Pericardium fibroblast (primary cell): ENCODE measurements around the gene FTSJ1. TPM values are rescaled to one million over a fixed set of nuclear protein-coding genes. Genes with fewer than 3 reads are reported as not detected.

Experiments used
- total RNA-seq: library from RNA; depleted of rRNA; stranded (reverse); fragments of >200 nt; gene quantifications from 2 replicates; pipeline ENCODE4 v1.2.3, GENCODE V29; 2015

The FTSJ1 gene, protein sequence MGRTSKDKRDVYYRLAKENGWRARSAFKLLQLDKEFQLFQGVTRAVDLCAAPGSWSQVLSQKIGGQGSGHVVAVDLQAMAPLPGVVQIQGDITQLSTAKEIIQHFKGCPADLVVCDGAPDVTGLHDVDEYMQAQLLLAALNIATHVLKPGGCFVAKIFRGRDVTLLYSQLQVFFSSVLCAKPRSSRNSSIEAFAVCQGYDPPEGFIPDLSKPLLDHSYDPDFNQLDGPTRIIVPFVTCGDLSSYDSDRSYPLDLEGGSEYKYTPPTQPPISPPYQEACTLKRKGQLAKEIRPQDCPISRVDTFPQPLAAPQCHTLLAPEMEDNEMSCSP
- total RNA-seq, result 36.3 and 56.7 TPM in 2 replicates

DNA sequence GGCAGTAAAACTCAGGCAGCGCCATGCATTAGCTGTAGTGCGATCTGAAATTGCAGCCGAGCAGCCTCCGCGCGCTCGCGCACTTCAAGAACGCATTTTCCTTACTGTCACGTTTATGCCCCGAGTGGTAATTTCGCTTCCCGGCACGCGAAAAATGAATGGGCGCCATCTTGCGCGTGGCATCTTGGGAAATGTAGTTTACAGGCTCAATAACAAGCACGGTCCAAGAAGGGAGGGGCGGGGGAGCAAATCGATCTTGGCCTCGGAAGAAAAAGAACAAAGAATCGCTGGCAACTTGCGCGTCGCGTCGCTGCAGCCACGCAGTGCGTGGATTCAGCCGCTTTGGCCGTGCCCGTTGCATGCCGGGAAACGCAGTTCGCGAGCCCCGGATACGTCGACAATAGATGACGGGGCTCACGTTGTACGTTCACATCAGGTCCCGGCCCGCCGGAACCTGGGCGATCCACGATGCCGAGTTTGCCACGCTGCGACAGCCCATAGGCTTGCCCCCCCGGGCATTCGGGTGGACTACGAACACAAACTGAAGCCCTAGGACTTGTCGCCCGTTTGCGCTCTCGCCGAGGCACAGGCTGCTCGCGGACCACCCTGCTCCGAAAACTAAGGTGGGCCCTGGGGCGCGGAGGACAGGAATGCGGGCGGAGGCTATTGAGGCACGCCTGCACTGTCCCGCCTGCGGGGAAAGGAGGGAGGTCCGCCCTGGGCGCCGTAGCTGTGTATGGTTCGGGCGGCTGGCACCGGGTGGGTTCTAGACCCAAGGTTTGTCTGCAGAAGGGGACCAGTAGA lies at the start of gene FTSJ1:
Gene FTSJ1 (plus strand): TSS at position 426 of the 804 bp plus-strand sequence. CDS start 1,849 bp downstream, outside the sequence.

DNA sequence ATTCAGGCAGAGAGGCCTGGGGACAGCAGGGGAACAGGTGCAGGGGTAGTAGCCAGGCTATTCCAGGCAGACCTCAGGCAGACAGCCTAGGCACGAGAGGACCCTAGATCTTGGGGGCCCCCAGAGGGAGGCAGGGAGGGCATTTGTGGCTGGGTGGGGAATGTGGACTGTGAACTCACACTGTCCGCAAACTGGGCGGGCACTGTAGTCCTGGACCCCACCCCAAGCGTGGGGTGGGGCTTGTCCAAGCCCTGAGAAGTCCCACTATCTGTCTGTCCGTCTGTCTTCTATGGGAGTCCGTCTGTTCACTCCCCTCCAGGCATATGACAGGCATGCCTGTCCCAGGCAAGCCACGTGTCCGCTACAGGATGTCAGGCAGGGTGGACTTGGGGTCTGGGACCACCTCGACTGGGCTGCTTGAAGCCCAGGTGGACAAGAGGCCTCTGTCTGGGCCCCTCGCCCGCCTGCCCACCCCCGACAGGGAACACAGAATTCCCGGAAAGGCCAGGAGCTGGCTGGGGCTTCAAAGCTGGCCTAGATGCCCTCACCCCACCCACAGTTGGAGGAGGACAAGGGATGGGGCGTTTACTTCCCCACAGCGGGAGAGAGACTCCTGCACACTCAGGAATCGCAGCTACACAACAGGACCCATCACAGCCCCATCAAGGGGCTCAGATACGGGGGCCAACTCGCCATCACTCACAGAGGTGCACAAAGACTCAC lies 5.7 kb upstream of the FTSJ1 start, which contains the start of gene SLC38A5:
Gene SLC38A5 (minus strand): TSS at position 151 of the 723 bp plus-strand sequence. CDS start 2,336 bp downstream, outside the sequence.

DNA sequence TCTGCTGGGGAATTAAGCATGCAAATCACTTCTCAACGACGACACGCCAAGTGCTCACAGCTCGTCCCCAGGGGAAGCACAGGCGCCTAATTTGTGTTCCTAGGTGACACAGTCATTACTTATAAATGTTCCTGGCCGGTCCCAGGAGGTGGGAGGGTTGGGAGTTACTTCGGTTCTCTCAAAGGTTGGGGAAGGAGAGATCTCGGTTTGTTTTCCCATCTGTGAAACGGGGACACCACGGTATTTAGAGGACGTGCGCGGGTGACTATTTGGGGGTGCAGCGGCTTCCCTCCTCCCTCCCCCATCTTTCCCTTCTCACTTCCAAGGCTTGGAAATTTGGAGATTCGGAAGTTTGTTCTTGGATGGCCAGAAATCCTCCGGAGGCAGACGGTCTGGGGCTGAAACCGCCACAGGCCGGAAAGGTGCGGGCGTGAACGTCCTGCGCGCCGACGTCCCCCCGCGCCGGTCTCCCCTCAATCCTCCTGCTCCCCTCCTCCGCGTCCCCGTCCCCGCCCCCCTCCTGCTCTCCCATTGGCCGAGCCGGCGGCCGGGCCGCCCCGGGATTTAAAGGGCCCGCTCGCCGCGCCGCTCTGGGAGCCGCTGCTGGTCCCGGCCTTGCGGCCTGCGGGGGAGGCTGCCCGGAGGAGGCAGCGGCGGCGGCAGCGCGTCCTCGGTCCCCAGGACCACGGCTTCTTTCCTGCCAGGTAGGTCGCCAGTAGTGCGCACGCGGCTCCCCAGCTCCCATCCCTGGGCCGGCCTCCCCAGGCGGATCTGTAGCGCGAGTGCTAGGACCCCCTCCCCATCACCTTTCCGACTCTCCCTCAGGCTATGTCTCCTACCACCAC lies 32.6 kb downstream of the FTSJ1 start, which contains the start of gene PORCN:
Gene PORCN (plus strand): TSS at position 593 of the 845 bp plus-strand sequence. CDS start 829 bp downstream, outside the sequence.

DNA sequence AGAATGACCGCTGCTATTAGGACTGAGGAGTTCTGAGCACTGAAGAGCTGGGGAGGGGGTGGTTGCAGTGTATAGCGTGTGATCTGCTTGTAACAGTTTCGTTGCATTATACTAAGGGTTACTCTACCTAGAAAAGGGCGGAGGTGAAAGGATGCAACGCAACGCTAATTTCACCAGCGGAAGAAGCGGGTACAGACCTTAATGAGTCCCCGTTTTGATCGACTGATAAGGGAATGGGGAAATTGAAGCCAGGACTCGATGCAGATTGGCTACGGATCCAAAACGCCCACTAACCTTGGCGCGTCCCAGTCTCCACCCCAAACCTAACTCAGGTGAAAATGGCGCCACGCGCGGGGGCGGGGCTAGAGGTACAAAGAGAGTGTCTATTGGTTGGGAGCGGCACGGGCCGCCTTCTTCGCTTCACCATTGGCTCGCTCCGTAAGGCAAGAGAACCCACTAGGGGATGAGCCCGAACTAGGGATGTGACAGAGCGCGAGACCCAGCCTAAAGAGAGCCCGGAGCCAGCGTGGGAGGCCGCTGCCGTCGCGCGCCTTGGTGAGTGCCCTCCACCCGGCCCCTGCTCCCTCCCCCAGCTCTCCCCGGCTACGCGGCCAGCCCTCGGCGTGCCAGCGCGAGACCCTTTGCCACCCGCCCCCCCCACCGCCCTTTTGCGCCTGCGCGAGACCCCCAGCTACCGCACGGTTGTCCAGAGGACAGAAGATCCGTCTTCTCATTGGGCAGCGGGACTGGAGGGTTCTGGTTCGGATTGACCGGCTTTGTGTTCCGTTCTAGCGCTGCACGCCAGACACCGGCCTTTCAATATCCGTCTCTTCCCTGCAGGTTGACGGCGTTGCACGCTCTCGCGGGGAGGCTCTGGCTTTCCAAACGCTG lies 45.6 kb downstream of the FTSJ1 start, which contains the start of gene EBP:
Gene EBP (plus strand): TSS at position 456 of the 891 bp plus-strand sequence. CDS start 1,964 bp downstream, outside the sequence.

Other genes with a start within 250 kb of the FTSJ1 start
- gene SSX1, start 220.8 kb upstream of the FTSJ1 start, total RNA-seq, result not detected in 2 replicates
- gene SSX3, start 119.5 kb upstream of the FTSJ1 start, total RNA-seq, result not detected in 2 replicates
- gene SSX4, start 92.7 kb upstream of the FTSJ1 start, total RNA-seq, result not detected in 2 replicates
- not detected in 2 replicates for gene SSX4B, start 64.2 kb upstream of the FTSJ1 start, total RNA-seq
- gene SLC38A5, start 5.9 kb upstream of the FTSJ1 start, total RNA-seq, result 7.7 and 12.6 TPM in 2 replicates
- gene PORCN, start 32.8 kb downstream of the FTSJ1 start, total RNA-seq, result 12.3 and 25.0 TPM in 2 replicates
- gene EBP, start 45.6 kb downstream of the FTSJ1 start, total RNA-seq, result 35.2 and 87.9 TPM in 2 replicates
- 5.2 and 11.6 TPM in 2 replicates for gene TBC1D25, start 63.5 kb downstream of the FTSJ1 start, total RNA-seq
- gene RBM3, start 98.3 kb downstream of the FTSJ1 start, total RNA-seq, result 174 and 295 TPM in 2 replicates
- 73.4 and 102 TPM in 2 replicates for gene WDR13, start 121.3 kb downstream of the FTSJ1 start, total RNA-seq
- 0.23 TPM in 1 of 2 replicates, not detected in the other for gene WAS, start 207.6 kb downstream of the FTSJ1 start, total RNA-seq
- 1.6 and 2.8 TPM in 2 replicates for gene SUV39H1, start 220.5 kb downstream of the FTSJ1 start, total RNA-seq